Stimulated activated CD4-positive, alpha-beta T cell treated with anti-CD3 and anti-CD28 coated beads, Interleukin-2, amount 100 ng/mL, for 24 hours (primary cell): ENCODE results near the gene ACSL4.
"Not testable (repeated sequence)": the region's sequence is repeated elsewhere in the genome, so short reads cannot be mapped to it uniquely, and the experiment has no call there.

Experiments used
- DNase-seq, 2 donors: peaks; one replicate each; pipeline ENCODE4 v3.0.0-alpha.2; 2020

The ACSL4 gene

GRCh38 chrX:109724971-109725370 lies 8.1 kb downstream of the ACSL4 start:
- DNase-seq, result not testable (repeated sequence)

DNA sequence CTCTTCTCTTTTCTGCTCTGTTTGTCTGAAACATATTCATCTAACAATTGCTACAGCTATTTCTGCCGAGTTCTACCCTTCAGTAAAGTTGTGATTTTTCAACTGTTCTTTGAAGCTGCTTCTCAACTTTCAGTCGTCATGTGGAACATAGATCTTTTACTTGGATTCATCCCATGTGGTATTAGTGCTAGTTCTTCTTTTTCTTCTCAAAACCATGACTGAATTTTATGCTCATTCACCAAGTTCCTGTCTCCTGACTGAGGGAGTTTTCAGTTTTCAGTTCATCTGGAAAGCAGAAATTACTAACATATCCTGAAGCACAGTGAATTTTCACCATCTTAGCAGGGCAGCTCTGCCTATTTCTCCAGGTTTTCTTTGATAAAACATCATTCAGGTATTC lies 12.1 kb downstream of the ACSL4 start:
- DNase-seq, result no peak

- DNase-seq, result no peak
Measured at GRCh38 chrX:109719264-109719663, 13.8 kb downstream of the ACSL4 start.

DNA sequence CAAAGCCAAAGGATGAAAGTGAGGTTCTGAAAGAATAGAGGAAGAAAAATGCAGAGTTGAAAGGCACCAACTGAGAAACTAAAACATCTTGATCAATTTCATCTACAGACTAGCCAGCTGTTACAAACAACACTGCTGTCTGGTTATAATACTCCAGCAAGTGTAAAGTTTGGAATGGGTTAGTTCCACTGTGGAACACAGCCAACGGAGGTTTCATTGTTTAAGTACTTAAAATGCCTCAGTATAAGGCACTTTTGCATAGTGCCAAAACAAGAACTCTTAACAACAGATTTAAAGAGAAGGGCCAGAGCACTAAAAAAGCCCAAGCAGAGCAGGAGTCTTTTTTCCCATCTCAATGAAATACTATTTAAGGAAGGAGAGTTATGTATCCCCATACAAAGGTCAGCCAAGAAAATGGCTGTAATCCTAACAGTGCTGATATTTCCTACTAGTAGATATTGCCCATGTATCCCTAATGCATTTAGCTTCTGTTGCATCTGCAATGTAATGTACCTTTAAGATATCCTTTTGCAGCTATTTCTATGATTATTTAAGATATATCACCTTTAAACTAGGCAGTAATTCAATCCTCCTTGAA lies 16.5 kb downstream of the ACSL4 start:
- DNase-seq, result no peak

DNA sequence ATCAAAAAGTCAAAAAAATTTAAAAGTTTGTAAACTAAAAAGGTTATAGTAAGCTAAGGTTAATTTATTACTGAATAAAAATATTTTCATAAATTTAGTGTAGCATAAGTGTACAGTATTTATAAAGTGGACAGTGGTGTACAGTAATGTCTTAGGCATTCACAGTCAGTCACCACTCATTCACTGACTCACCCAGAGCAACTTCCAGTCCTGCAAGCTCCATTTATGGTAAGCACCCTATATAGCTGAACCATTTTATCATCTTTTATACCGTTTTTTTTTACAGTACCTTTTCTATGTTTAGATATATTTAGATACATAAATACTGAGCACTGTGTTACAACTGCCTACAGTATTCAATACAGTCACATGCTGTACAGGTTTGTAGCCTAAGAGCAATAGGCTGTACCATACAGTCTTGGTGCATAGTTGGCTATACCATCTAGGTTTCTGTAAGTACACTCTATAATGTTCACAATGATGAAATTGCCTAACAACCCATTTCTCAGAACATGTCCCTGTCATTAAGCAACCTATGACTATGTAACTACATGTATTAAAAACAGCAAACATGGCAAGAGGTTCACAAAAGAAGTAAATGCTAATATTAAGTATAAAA lies 18.6 kb downstream of the ACSL4 start:
- no peak for DNase-seq

DNA sequence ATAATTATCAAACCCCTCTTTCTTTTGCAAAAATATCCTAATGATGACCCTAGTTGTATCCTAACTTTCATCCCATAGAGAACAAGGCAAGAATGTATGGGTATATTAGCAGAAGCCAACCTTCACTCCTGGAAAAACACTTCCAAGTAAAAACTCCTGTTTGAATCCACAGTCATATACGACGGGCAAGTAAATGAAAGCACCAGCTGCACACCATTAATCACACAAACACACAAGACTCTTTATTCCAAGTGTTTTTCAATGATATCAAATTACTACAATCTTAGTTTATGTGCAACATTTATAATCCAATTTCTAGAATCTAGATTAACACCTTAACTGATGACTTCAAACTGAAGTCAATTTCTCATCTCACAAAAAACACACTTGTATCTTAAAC lies 22.9 kb downstream of the ACSL4 start:
- no peak for DNase-seq

DNA sequence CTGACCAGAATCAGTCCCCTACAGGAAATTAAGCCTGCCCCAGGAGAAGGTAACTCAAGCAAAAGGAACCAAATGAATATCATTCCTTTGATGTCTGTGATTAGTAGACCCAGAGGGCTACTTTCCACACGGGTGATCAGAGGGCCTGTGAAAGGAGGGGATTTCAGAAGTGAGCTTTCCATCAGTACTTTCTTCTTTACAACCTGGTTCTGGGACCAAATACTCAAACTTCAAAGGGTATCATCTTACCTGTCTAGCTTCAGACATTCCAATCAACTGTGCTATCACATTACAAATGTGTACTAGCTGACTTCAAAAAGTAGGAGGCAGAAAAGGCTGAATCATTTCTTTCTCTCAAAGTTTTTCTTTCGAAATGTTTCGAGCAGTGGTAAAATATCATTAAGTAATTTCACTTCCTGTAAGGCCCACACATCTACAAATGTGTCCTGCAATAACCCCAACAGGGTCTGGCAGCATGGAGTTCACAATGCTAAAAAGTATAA lies 23.9 kb downstream of the ACSL4 start:
- no peak for DNase-seq

- no peak for DNase-seq
Measured at GRCh38 chrX:109707720-109708119, 25.3 kb downstream of the ACSL4 start.

DNA sequence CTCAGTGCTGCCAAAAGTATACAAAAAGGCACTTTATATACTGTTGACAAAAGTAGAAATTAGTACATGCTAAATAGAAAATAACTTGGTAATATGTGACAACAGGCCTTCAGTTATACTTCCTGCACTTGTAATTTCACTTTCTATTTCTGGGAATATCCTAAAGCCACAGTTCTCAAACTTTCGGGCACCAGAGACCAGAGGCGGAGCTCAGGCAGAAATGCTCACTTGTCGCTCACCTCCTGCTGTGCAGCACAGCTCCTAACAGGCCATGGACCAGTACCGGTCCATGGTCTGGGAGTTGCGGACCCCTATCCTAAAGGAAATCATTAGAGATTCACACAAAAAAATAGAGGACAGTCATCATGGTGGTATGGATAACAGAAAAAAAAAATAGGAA lies 25.7 kb downstream of the ACSL4 start:
- DNase-seq, result no peak

DNA sequence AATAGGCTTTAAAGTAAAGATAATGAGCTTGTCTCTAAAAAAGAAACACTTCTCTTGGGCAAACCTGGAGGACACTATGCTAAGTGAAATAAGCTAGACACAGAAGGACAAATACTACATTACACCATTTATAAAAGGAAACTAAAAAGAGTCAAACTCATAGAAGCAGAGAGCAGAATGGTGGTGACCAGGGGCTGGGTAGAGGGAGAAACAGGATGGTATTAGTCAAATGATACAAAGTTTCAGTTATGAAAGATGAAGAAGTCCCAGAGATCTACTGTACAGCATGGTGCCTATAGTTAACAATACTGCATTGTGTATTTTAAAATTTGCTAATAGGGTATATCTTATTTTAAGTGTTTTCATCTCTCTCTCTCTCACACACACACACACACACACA lies 28.5 kb downstream of the ACSL4 start:
- DNase-seq, result no peak

- DNase-seq, result no peak
Measured at GRCh38 chrX:109697855-109698254, 35.2 kb downstream of the ACSL4 start.

GRCh38 chrX:109696146-109696740 lies 36.8 kb downstream of the ACSL4 start:
- no peak for DNase-seq

GRCh38 chrX:109695637-109696036 lies 37.4 kb downstream of the ACSL4 start:
- no peak for DNase-seq

GRCh38 chrX:109691752-109692151 lies 41.3 kb downstream of the ACSL4 start:
- no peak for DNase-seq

- DNase-seq, result no peak
Measured at GRCh38 chrX:109691277-109691676, 41.8 kb downstream of the ACSL4 start.

DNA sequence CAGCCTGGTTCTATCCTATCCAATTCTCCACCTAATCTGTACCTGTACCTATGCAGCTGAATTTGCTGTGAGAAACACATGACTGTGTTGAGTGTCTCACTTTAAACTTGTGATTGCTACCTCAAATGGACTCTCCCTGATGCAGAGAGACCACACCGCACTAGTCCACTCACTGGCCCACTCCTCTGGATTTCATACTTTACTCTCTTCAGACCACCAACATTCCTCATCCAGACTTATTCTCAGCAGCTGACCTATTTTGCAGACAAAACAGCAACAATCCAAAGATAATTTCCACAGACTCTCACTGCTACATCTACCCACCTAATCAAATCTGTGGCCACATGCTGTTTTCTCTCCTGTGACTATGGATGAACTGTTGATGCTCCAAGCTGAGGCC lies 45.2 kb downstream of the ACSL4 start:
- DNase-seq, result no peak

GRCh38 chrX:109685656-109686078 lies 47.4 kb downstream of the ACSL4 start:
- DNase-seq, result no peak

DNA sequence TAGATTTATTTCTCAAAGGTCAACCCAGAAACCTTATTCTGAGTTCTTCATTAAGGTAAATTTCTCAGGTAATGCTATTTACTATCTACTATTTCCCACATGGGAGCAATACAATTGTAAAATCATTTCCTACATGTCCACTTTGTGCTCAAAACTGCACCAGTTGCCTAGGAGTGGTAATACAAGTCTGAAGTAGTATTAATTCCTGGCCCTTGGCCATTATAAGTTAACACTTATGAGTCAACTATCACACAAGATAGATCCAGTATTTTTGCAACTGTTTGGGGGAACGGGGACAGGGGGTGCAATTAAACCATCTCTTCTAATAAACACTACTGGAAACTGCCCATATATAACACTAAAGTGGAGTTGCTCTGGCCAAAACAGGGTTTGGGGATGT lies 48.9 kb downstream of the ACSL4 start:
- DNase-seq, result no peak

- DNase-seq, result no peak
Measured at GRCh38 chrX:109681475-109682081, 51.5 kb downstream of the ACSL4 start.

DNA sequence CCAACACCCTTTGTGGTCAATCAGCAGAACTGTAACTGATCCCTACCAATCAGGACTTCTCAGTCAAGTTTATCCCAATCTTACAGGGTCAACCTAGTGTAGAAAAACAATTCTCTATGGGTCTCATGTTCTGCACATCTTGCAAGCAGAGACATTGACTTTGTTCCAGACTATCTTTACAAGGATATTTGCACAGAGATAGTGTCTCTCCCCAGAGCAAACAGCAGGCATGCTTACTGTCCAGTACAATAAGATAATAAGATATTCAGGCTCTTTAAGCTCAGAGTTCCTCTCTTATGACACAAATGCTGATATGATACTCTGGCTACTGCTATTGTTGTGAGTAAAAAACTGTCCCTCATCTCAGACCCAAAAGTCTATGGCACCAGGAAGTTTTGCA lies 53.2 kb downstream of the ACSL4 start:
- no peak for DNase-seq

DNA sequence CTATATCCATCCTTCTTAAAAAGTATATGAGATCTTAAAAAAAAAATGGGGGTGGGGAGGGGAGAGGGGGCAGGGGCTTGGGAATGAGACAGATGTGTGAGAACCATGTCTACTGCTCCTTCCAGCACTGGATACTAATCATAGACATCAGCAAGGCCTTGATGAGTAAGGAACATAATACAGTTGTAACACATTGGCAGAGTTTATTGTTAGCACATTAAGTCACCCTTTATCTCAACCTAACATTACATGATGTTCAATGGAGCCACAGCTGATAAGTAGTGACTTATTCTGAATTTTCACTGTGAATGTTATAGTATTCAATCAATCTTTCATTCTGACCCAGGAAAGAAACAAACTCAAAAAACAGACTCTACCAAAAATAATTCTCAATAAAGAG lies 60.8 kb downstream of the ACSL4 start:
- no peak for DNase-seq

- DNase-seq, result not testable (repeated sequence)
Measured at GRCh38 chrX:109671170-109671569, 61.9 kb downstream of the ACSL4 start.

GRCh38 chrX:109667986-109668385 lies 65.1 kb downstream of the ACSL4 start:
- no peak for DNase-seq
